GM12873 (cell line): ENCODE results near the gene AIG1.

Experiments
- TF ChIP-seq, protein P1 (sequence below): IDR thresholded peaks from 2 replicates; pipeline ENCODE4 v1.5.1; 2012; ENCODE audit warnings: low read depth, mild to moderate bottlenecking, moderate library complexity, low read length, control low read depth; ENCODE audit not compliant: insufficient read depth; ENCODE audit errors: missing control alignments

The AIG1 gene

DNA sequence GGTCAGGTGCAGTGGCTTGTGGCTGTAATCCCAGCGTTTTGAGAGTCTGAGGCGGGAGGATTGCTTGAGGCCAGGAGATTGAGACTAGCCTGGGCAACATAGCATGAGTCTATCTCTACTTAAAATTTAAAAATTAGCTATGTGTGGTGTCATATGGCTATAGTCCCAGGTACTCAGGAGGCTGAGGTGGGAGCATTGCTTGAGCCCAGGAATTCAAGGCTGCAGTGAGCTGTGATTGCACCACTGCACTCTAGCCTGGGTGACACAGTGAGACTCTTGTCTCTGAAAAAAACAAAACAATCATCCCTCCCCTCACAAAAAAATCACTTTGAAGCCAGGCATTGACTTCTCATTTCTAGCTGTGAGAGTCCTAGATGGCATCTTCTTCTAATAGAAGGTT lies 32.1 kb downstream of the AIG1 start:
- TF ChIP-seq, protein P1, sequence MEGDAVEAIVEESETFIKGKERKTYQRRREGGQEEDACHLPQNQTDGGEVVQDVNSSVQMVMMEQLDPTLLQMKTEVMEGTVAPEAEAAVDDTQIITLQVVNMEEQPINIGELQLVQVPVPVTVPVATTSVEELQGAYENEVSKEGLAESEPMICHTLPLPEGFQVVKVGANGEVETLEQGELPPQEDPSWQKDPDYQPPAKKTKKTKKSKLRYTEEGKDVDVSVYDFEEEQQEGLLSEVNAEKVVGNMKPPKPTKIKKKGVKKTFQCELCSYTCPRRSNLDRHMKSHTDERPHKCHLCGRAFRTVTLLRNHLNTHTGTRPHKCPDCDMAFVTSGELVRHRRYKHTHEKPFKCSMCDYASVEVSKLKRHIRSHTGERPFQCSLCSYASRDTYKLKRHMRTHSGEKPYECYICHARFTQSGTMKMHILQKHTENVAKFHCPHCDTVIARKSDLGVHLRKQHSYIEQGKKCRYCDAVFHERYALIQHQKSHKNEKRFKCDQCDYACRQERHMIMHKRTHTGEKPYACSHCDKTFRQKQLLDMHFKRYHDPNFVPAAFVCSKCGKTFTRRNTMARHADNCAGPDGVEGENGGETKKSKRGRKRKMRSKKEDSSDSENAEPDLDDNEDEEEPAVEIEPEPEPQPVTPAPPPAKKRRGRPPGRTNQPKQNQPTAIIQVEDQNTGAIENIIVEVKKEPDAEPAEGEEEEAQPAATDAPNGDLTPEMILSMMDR, result no peak

GRCh38 chr6:143093290-143093689 lies 32.6 kb downstream of the AIG1 start:
- TF ChIP-seq, protein P1, result no peak

- TF ChIP-seq, protein P1, result no peak
Observed at GRCh38 chr6:143096403-143096802, 35.7 kb downstream of the AIG1 start.

GRCh38 chr6:143097224-143097795 lies 36.6 kb downstream of the AIG1 start:
- TF ChIP-seq, protein P1, result no peak

- TF ChIP-seq, protein P1, result no peak
Observed at GRCh38 chr6:143098054-143098671, 37.5 kb downstream of the AIG1 start.

DNA sequence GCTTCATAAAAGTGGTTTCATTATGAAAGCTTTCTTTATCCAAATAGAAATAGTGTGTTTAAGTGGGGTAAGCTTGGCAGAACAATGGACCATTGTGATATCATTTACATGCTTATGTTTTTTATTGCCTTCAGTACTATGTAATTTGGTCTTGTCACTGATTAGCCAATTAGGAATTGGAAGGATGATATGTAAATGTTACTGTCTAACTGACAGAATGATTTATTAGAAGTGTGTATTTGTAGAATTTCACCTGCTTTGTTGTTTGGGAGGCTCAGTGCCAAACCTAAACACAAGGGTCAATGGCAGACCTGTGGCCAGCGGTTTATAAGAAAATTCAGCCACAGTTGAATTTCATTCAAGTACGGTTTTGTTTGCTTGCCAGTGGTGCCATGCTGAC lies 39.0 kb downstream of the AIG1 start:
- TF ChIP-seq, protein P1, result no peak

GRCh38 chr6:143100429-143100828 lies 39.7 kb downstream of the AIG1 start:
- TF ChIP-seq, protein P1, result no peak
